GM18505 (cell line): ENCODE results near the gene ODC1.

Experiments
- ATAC-seq: cut with Tn5 transposase; IDR thresholded peaks from one replicate; pipeline ENCODE4 v1.9.1; 2021; ENCODE audit not compliant: unreplicated experiment
- POLR2A ChIP-seq: IDR thresholded peaks from 4 replicates; pipeline ENCODE4 v1.6.1; 2011; ENCODE audit warnings: borderline replicate concordance; ENCODE audit not compliant: insufficient read depth, insufficient read length; ENCODE audit errors: extremely low read depth

The ODC1 gene

DNA sequence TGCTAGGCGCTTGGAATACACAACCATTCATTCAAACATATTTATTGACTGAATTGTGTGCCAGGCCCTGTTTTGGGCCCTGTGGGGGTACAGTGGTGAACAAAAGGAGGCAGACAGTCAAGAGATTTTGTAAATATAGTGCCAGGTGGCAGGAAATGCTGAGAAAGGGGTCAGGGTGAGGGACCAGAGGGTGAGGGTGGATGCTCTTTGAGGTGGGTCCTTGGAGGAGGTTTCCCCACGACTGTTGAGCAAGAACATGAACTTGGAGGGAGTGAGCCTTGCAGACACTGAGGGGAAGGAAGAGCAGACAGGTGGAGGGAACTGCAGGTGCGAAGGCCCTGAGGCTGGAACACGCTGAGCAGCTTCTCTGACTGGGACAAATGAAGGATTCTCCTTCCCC, 40.7 kb downstream of the ODC1 start:
- TF ChIP-seq POLR2A = no peak
- no peak for ATAC-seq

DNA sequence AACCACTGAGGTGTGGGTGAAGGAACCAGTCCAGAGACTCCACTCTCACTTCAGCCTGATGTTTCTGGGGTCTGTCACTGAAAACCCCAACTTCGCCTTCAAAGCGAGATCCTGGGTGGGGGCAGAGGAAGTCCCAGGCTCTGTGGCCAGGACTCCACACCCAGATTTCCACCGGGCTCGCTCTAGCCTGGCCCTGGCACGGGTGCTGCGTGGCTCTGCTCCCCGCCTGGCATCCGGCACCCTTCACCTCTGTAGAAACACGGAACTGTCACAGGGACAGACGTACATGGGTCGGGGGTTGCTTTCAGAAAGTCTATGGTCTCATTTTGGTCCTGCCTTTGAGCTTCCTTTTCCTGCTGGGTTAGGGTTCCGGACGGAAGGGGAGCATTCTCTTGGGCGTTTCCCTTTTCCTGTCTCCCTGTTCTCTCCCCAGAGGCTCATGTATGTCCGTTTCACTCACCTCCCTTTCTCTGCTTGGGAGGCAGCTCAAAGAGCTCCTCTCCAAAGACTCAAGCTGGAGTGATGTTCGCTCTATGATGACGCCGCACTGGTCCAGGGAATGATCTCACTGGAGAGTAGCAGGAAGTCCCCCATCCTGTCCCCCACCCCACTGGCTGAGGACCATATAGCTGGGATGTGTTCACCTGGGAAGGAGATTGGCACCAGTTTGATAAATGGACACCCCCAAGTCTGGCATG, 41.5 kb downstream of the ODC1 start:
- TF ChIP-seq POLR2A = no peak
- no peak for ATAC-seq

DNA sequence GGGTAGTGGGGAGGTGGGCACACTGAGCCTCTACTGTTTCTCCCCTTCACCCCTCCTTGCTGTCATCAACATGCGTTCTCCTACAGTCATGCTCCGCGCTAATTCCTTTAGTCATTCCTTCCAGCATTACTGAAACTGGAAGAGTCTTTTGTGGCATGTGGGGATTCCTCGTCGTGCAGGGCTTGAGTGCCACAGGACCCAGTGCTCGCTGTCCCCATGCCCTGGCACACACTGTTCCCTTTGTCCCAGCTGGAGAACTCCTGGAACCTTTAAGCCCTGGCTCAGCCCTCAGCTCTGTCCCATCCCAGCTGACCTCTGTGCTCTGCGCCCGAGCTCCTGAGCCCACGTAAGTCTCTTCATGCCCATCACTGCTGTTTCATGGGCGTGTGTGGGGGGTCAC, 42.1 kb downstream of the ODC1 start:
- ATAC-seq = no peak

DNA sequence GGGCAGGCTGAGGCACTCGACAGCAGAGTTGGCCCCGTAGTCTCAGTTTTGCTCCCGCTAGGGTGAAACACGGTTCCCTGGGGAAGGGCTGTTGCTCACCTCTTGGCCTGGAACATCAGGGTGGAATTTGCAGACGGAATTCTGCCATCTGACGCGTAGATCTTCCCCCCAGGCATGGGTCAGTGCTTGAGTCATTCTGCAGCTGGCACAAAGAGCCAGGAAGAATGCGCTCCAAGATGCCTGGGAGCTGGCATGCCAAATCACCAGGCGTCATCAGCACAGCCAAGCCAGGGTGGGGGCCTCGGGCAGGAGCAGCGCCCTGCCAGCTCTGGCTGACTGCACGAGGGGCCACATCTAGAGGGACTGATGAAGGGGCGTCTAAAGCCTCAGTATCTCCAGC, 42.7 kb downstream of the ODC1 start:
- ATAC-seq = no peak
- TF ChIP-seq POLR2A = no peak

More for the DNA sequence above, 42.1 kb downstream of the ODC1 start:
- no peak for TF ChIP-seq POLR2A

DNA sequence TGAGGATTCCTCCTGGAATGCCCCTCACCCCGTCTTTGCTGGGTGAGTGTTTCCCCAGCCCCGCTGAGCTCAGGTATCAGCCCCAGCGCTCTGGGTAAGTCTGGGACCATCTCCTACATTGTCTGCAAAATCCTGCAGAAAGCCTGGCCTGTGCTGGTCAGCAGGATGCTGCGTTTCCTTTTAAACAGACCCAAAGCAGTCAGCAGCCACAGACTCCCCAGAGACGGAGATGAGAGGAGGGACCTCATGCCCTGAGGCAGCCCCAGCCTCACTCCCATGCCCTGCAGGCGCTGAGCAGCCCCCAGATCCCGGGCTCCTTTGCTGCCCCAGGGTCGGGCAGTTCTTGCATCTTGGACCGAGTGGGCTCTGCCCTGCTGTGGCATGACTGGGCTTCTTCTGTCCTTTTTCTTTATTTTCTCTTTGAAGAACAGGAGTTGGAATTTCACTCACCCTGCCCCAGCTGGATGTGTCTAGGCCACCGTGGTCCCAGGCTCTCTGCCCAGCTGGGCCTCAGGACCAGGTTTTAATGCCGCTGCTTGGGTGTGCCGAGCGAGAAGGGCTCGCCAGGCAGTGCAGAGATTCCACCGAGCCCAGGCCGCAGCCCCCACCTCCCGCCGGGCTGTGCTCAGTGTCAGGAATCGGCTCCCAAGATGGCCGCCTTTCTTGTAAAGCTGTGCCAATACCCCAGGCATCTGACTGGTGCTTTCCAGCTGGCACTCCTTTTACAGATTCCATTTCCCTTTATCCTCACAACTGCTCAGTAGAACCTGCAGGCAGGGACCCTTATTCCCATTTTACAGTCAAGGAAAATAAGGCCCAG, 43.6 kb downstream of the ODC1 start:
- TF ChIP-seq POLR2A = no peak
- ATAC-seq = no peak

DNA sequence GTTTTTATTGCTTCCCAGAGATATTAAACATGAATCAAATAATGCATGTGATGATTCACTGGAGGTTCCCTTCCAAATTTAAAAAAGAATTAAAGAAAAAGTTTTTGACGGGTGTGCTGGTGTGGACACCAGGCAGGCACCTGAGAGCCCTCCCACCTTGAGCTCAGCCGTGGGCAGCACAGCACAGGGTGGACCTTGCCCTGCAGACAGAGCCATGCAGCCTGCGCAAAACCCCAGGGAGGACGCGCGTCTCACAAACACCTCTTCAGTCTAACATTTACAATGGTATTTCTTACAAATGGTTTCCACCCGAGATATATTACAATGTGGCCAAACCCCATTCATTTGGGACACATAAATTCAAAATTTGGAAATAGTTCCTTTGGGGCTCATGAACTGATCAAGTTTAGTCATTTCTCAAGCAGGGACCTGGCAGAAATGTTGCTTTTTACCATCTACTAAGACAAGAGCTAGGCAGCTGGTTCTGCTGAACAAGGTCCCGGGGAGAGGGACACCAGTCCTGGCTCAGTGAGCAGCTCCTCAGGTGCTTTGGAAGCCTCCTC, 45.4 kb downstream of the ODC1 start:
- ATAC-seq = no peak
- no peak for TF ChIP-seq POLR2A

DNA sequence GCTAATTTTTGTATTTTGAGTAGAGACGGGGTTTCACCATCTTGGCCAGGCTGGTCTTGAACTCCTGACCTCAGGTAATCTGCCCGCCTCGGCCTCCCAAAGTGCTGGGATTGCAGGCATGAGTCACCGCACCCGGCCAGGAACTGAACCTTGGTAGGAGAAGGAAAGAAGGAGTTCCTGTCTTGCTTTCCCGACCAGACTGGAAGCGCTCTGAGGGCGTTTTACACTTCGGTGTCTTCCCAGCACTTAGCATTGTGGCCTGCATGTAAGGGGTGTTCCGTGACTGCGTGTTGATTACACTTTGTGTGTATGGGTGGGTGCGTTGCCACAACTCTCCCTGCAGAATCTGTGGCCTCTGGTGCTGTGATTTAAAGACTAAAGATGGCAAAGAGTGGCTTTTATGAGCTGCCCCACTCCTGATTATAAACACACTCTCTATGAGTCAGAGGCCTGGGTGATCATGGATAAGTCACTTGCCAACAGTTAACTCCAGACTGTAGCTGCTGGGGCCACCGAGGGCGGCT, 46.0 kb downstream of the ODC1 start:
- ATAC-seq = no peak

DNA sequence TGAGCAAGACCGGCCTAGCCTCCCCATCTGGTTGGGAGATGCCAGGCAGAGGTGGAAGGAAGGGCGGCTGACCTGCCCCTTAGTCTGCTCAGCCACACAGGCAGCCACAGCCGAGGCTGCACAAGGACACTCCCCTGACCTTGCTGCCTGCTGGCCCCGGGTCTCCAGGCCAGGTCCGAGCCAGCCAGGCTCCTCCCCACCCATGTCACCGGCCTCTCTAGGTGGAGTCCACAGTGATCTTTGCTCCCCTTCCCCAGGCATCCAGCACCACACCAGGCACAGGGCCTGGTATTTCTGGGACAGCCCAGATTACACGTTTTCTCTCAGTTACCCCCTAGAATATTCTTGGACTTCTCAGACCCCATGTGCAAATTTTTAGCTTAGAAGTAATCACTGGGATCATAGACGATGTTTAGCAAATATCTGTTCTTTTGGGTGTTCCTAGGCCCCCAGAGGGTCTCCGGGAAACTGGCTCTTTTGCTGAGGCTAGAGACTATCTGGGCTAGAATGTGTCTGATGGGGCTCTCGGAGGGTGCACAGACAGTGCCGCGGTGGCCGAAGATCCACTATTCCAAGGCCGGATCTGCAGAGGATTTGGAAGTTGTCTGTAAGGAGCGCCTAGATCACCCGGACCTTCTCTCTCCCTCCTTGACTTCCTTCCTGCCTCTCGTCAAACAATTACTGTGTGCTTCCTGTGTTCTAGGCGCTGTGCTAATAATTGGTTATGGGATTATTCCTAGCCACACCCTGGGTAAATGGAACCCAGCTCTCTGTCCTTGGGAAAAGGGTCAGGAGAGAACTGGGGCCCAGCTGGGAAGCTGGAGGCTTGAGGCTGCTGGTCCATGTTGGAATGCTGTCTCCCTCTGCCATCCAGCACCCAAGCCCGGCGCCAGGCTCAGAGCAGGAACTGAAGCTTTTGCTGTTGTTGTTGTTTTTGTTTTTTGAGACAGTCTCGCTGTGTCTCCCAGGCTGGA, 46.9 kb downstream of the ODC1 start:
- no peak for ATAC-seq

More for the DNA sequence above, 46.0 kb downstream of the ODC1 start:
- no peak for TF ChIP-seq POLR2A

DNA sequence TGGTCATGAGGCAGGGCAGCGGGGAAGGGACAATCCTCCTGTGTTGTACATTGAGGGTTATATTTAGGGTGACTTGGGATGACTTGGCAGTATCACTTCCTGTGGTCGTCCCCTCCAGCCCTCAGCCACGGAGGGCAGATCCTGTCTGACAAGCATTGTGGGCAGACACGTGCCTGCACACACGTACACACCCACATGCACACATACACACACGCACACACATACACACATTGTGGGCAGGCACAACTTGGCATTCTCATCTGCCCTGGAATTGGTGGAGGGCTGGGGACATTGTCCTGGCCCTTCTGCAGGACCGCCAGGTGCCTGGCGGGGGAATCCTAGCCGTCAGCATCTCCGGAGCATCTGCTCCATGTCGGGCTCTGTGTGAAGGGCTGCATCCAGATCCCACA, 47.6 kb downstream of the ODC1 start:
- ATAC-seq = no peak
- no peak for TF ChIP-seq POLR2A

More for the DNA sequence above, 46.9 kb downstream of the ODC1 start:
- TF ChIP-seq POLR2A = no peak

DNA sequence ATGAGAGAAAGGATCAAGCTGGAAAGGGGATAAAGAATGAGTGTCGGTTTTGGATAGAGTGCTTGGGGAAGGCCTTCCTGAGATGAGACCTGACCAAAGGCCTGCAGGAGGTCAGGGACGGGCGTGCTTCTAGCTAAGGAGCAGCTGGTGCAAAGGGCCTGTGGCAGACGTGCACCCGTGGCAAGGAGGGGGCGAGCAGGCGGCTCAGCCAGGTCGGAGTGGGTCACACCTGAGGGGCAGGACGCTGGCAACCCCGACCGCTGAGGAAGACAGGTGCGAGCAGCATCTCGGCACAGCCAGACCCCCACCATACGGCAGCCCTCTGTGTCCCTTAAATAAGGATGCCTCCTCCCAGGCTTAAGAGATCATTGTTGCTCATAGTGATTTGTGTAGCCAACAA, 48.1 kb downstream of the ODC1 start:
- TF ChIP-seq POLR2A = no peak
- no peak for ATAC-seq

DNA sequence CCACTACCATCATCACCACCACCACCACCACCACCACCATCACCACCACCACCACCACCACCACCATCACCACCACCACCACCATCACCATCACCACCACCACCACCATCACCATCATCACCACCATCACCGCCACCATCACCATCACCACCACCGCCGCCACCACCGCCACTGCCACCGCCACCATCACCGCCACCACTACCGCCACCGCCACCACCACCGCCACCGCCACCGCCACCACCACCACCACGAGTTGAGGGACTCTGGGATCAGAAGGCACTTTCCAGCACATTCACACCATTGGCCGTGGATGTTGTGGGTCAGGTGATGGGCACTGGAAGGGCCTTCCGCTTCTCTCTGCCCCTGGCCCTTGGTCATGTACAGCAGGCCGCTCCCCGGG, 48.8 kb downstream of the ODC1 start:
- TF ChIP-seq POLR2A = no peak

DNA sequence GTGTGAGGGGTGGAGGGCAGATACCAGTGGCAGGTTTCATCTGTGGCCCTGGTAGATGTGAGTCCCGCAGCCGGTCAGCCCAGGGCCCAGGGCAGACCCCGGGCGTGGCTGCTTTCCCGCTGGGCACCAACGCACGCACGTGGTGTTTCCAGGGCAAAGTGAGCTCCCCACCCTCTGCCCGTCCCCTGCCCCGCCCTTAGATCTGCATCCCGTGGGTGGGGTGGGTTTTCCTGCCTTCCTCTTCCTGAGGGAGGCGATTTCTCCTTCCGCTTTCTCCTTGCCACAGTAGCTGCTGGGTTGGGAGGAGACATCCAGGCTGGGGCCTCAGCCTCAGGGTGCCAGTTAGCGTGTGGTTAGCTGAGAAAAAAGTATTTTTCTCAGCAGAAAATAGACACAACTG, 49.6 kb downstream of the ODC1 start:
- ATAC-seq = no peak
- TF ChIP-seq POLR2A = no peak

More for the DNA sequence above, 48.8 kb downstream of the ODC1 start:
- ATAC-seq = no peak
